Kidney capillary endothelial cell (primary cell): ENCODE measurements around the gene HOXD9.

Source experiments
- DNase-seq: peaks from one replicate; pipeline ENCODE4 v3.0.0-alpha.2; 2018; ENCODE audit warnings: low spot score

Gene HOXD9

GRCh38 chr2:176098366-176099158 is 24.0 kb upstream of the HOXD9 start:
- no peak for DNase-seq

GRCh38 chr2:176099159-176099727 is 23.3 kb upstream of the HOXD9 start:
- no peak for DNase-seq

GRCh38 chr2:176099728-176100546 is 22.6 kb upstream of the HOXD9 start, which contains the start of gene HOXD12:
Gene HOXD12 (plus strand): TSS chr2:176099795. CDS start chr2:176099802, 7 bp downstream.
- DNase-seq = no peak

- no peak for DNase-seq
Measured at GRCh38 chr2:176100547-176101140, 21.9 kb upstream of the HOXD9 start.

GRCh38 chr2:176101216-176101830 is 21.2 kb upstream of the HOXD9 start:
- no peak for DNase-seq

- DNase-seq = no peak
Measured at GRCh38 chr2:176101842-176102241, 20.7 kb upstream of the HOXD9 start.

GRCh38 chr2:176102309-176102866 is 20.1 kb upstream of the HOXD9 start:
- no peak for DNase-seq

GRCh38 chr2:176103194-176103593 is 19.3 kb upstream of the HOXD9 start:
- DNase-seq = no peak

- DNase-seq = no peak
Measured at GRCh38 chr2:176103742-176104315, 18.7 kb upstream of the HOXD9 start.

- DNase-seq = no peak
Measured at GRCh38 chr2:176104316-176105077, 18.0 kb upstream of the HOXD9 start.

GRCh38 chr2:176105078-176105729 is 17.3 kb upstream of the HOXD9 start:
- DNase-seq = no peak

GRCh38 chr2:176105730-176106580 is 16.6 kb upstream of the HOXD9 start:
- no peak for DNase-seq

GRCh38 chr2:176106581-176107539 is 15.7 kb upstream of the HOXD9 start, which contains the start of gene HOXD11:
Gene HOXD11 (plus strand): TSS chr2:176107280. CDS start chr2:176107356, 76 bp downstream.
- DNase-seq = no peak

GRCh38 chr2:176107731-176108181 is 14.8 kb upstream of the HOXD9 start:
- no peak for DNase-seq

- DNase-seq = no peak
Measured at GRCh38 chr2:176109192-176109901, 13.2 kb upstream of the HOXD9 start.

GRCh38 chr2:176109946-176110345 is 12.6 kb upstream of the HOXD9 start:
- DNase-seq = no peak
